ENCODE data around the gene CWF19L2. TPM values are rescaled to one million over a fixed set of nuclear protein-coding genes. Genes with fewer than 3 reads are reported as not detected.

Gene CWF19L2
- total RNA-seq, 1 donor from 2014 or later: 36.3 TPM

DNA sequence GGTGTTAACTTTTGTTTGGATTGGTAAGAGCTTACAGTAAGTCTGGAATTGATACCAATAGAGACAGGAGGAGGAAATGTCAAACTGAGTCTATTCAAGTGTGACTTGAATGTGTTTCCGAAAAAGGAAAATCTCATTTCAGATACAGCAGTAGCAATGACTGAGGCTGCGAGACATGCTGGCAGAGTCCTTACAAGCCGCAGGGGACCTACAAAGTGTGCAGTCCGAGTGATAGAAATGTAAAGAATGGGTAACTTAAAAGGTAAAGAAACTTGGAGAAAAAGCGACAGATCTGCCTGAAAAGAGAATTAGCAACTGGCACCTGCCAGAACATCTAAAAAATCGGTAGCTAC lies 444 bp downstream of the CWF19L2 start:
- TF ChIP-seq, protein P1, sequence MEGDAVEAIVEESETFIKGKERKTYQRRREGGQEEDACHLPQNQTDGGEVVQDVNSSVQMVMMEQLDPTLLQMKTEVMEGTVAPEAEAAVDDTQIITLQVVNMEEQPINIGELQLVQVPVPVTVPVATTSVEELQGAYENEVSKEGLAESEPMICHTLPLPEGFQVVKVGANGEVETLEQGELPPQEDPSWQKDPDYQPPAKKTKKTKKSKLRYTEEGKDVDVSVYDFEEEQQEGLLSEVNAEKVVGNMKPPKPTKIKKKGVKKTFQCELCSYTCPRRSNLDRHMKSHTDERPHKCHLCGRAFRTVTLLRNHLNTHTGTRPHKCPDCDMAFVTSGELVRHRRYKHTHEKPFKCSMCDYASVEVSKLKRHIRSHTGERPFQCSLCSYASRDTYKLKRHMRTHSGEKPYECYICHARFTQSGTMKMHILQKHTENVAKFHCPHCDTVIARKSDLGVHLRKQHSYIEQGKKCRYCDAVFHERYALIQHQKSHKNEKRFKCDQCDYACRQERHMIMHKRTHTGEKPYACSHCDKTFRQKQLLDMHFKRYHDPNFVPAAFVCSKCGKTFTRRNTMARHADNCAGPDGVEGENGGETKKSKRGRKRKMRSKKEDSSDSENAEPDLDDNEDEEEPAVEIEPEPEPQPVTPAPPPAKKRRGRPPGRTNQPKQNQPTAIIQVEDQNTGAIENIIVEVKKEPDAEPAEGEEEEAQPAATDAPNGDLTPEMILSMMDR (IDR thresholded peaks at IDR 0.05): no peak
- no peak for TF ChIP-seq EZH2 (IDR thresholded peaks at IDR 0.05)
- TF ChIP-seq EZH2phosphoT487 (IDR thresholded peaks at IDR 0.05): no peak
- DNase-seq (ENCODE audit: low spot score): peak; percentile 54
- no peaks in the 10 kb centered on the region for H3K9me3 Mint-ChIP-seq
- H3K4me1 Mint-ChIP-seq: peaks cover 16% of the 10 kb centered on the region
- no peaks in the 10 kb centered on the region for H3F3A ChIP-seq (ENCODE audit: low read depth)
- peaks cover 3% of the 10 kb centered on the region for H4K20me1 ChIP-seq (ENCODE audit: low read depth)
- H3K36me3 Mint-ChIP-seq: no peaks in the 10 kb centered on the region
- peaks cover 7% of the 10 kb centered on the region for H3K27me3 ChIP-seq
- peak overlapping the region; percentile 97 for H2AFZ ChIP-seq (replicated peaks)
- peak overlapping the region; percentile 92 for H3K9ac ChIP-seq
- peak overlapping the region; percentile 100 for H3K4me2 ChIP-seq
- H3K4me3 ChIP-seq: peak overlapping the region; percentile 98
- H3K79me2 ChIP-seq (ENCODE audit: low read depth): peaks cover 30% of the 10 kb centered on the region
- H3K27ac ChIP-seq: peak overlapping the region; percentile 60
- H3K36me3 ChIP-seq: no peaks in the 10 kb centered on the region
- H3K27ac Mint-ChIP-seq: peak overlapping the region; percentile 7
- H3K4me1 ChIP-seq: peaks cover 14% of the 10 kb centered on the region
- no peaks in the 10 kb centered on the region for H3K27me3 Mint-ChIP-seq (ENCODE audit: insufficient read depth, low read depth)
- no peaks in the 10 kb centered on the region for H3K9me3 ChIP-seq (ENCODE audit: low read depth)
- peak overlapping the region; percentile 90 for H3K4me3 Mint-ChIP-seq

GRCh38 chr11:107453594-107454286 lies 3.9 kb downstream of the CWF19L2 start:
- no peaks in the 10 kb centered on the region for H3K27me3 Mint-ChIP-seq (ENCODE audit: insufficient read depth, low read depth)
- no peak overlapping the region for H3K27ac Mint-ChIP-seq
- H3K36me3 Mint-ChIP-seq: peaks cover 3% of the 10 kb centered on the region
- no peak overlapping the region for H3K4me3 Mint-ChIP-seq
- Histone ChIP-seq H4K20me1 (ENCODE audit: low read depth) (peaks cover 3% of the 10 kb centered on the region), H3K9me3 (ENCODE audit: low read depth) (no peaks in the 10 kb centered on the region), H3K4me1 (peaks cover 14% of the 10 kb centered on the region), H3K36me3 (peaks cover 13% of the 10 kb centered on the region), H3K27ac (no peak overlapping the region), H3K9ac (no peak overlapping the region), H3K4me3 (no peak overlapping the region), H3K4me2 (no peak overlapping the region), H3F3A (ENCODE audit: low read depth) (no peaks in the 10 kb centered on the region), H3K79me2 (ENCODE audit: low read depth) (peaks cover 64% of the 10 kb centered on the region), H2AFZ (replicated peaks) (no peak overlapping the region), H3K27me3 (no peaks in the 10 kb centered on the region)
- no peak for DNase-seq (ENCODE audit: low spot score)
- H3K4me1 Mint-ChIP-seq: peaks cover 16% of the 10 kb centered on the region
- TF ChIP-seq, protein P1 (IDR thresholded peaks at IDR 0.05): no peak
- TF ChIP-seq EZH2phosphoT487 (IDR thresholded peaks at IDR 0.05) (no peak), EZH2 (IDR thresholded peaks at IDR 0.05) (no peak)
- peaks cover 1% of the 10 kb centered on the region for H3K9me3 Mint-ChIP-seq

- Histone ChIP-seq H4K20me1 (ENCODE audit: low read depth) (peaks cover 3% of the 10 kb centered on the region), H2AFZ (replicated peaks) (no peak overlapping the region), H3K9ac (no peak overlapping the region), H3K79me2 (ENCODE audit: low read depth) (peaks cover 77% of the 10 kb centered on the region), H3F3A (ENCODE audit: low read depth) (no peaks in the 10 kb centered on the region), H3K4me2 (no peak overlapping the region), H3K36me3 (peaks cover 13% of the 10 kb centered on the region), H3K27ac (peak overlapping the region; percentile 79), H3K4me3 (no peak overlapping the region), H3K9me3 (ENCODE audit: low read depth) (no peaks in the 10 kb centered on the region), H3K4me1 (peaks cover 11% of the 10 kb centered on the region), H3K27me3 (no peaks in the 10 kb centered on the region)
- Mint-ChIP-seq H3K36me3 (peaks cover 29% of the 10 kb centered on the region), H3K9me3 (peaks cover 5% of the 10 kb centered on the region), H3K4me1 (peaks cover 9% of the 10 kb centered on the region), H3K4me3 (no peak overlapping the region), H3K27ac (no peak overlapping the region), H3K27me3 (ENCODE audit: insufficient read depth, low read depth) (no peaks in the 10 kb centered on the region)
- DNase-seq (ENCODE audit: low spot score): peak; percentile 10
- no peak for TF ChIP-seq EZH2 (IDR thresholded peaks at IDR 0.05)
- TF ChIP-seq EZH2phosphoT487 (IDR thresholded peaks at IDR 0.05): no peak
- TF ChIP-seq, protein P1 (IDR thresholded peaks at IDR 0.05): no peak
These were observed 10.7 kb downstream of the CWF19L2 start for GRCh38 chr11:107446822-107447431.

Measured in neural progenitor cell (in vitro differentiated cells).